NCI-H146 treated with DMSO at 0.1 percent for 48 hours (cell line): ENCODE measurements around the gene MT1B.

Experiments used
- DNase-seq: peaks from one replicate; lab custom pipeline; 2025; ENCODE audit not compliant: unreplicated experiment; lab: John Stamatoyannopoulos, UW

MT1B gene

GRCh38 chr16:56651586-56651985 is at the start of gene MT1B:
Gene MT1B (plus strand): TSS chr16:56651886. CDS start chr16:56651954, 68 bp downstream.
- DNase-seq, result no peak

- peak; percentile 7 for DNase-seq
Measured at GRCh38 chr16:56603589-56603988, 48.1 kb upstream of the MT1B start.

- DNase-seq, result no peak
Measured at GRCh38 chr16:56604966-56605365, 46.7 kb upstream of the MT1B start.

DNA sequence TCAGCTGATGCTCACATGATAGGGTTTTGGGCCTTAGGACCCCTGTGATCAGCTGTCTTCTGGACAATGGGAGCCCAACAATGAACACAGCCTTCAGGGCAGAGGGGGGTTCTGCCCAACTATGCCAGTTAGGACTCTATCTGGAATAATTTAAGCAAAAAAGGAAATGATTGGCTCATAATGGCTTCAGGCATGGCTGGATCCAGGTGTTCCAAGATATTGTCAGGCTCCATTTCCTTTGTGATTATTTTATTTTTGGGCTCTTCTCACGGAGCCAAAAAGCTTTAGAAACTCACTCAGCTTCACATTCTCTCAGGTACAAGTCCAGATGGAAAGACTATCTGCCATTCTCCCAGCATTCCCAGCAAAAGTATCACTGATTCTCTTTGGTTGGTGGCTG is 46.2 kb upstream of the MT1B start:
- no peak for DNase-seq

DNA sequence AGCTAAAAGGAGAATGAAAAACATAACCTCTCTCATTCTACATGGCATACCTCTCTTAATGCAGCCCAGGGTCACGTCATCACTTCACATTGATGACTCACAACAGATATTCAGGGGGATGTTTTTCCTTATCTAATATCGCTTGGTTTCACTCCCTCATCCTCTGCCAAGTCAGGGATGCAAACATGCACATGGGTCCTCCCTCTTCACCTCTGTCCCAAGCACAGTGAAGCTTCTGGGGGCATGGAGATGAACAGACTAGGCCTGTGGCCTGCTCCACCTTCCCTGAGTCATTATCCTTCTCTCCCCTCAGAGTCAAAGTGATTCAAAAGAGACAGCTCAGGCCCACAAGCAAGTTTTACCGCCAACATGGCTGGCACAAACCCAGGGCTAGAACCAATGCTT is 45.6 kb upstream of the MT1B start:
- DNase-seq, result no peak

- DNase-seq, result no peak
Measured at GRCh38 chr16:56606476-56607108, 45.1 kb upstream of the MT1B start.

- DNase-seq, result no peak
Measured at GRCh38 chr16:56607109-56607618, 44.5 kb upstream of the MT1B start.

DNA sequence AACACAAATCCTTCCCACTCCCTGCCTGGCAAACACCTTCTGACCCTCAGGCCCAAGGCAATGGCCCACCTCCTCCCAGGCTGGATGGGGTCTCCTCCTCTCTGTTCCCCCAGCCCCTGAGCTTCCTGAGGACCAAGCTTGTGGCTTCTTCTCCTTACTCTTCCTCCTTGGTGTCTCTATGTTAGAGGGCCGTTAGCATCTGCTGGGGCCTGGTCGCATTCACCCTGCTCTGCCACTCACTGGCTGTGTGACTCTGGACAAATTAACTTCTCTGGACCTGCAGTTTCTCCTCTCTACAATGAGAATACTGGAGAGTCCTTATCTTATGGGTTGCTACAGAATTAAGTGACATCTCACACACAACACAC is 44.0 kb upstream of the MT1B start:
- no peak for DNase-seq

GRCh38 chr16:56608043-56608875 is 43.4 kb upstream of the MT1B start, which contains the start of gene MT2A:
Gene MT2A (plus strand): TSS chr16:56608584. CDS start chr16:56608656, 72 bp downstream.
- peak; percentile 83 for DNase-seq

DNA sequence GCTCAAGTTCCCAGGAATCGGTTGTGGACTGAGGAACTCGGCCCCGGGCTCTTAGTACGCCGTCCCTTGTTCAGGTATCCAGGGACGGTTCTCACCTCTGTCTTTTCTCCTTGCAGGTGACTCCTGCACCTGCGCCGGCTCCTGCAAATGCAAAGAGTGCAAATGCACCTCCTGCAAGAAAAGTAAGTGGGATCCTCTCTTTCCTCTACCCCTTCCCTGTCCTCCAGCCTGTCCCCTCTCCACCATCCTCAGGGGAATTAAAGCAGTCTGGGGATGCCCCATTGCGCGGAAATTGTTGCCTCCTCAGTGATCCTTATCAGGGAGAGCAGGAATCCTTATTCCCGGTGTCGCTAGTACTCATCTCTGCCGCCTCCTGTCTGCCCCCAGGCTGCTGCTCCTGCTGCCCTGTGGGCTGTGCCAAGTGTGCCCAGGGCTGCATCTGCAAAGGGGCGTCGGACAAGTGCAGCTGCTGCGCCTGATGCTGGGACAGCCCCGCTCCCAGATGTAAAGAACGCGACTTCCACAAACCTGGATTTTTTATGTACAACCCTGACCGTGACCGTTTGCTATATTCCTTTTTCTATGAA is 42.7 kb upstream of the MT1B start:
- DNase-seq, result no peak

DNA sequence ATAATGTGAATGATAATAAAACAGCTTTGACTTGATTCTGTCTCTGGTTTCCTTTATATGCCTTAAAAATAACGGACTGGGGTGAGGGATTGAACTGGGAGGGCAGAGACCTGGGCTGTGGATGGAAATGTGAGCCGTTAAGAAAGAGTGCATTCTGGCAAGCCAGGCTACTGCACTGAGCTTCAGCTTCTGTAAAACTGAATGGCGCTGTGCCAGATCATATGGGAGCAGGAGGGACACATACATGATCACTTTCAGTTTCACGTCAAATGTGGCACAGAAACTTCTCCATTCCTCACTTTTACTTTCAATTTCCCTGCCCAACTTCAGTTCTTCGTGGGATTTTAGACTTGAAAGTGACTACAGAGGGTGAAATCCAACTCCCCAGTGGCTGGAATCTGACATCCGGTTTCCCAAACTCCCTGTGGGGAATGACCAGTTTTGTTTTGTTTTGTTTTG is 42.2 kb upstream of the MT1B start:
- DNase-seq, result no peak

DNA sequence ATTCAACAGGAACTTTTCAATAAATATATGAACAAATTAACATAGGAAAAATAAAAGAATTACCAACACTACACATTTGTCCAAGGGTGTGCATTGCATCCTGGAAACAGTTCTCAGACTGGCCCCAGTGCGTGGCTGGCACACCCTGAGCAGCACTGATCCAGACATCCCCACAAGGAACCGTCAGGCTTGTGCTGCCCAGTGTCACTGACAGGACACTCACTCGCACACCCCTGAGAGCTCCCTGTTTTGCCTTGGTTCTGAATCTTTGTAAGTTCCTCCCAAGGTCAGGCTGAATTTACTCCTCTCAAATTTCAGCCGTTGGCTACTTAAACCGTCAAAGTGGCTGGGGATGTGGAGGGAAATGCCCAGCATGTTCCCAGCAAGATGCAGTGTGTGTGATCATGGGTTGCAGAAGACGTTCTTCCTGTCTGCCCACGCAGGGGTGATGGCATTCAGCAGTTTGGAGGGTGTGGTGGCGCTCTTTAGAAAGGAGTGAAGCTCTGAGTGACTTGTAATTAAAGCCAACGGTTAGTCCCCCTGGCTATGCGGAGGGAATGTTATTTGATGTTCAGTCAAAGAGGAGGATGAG is 41.6 kb upstream of the MT1B start:
- no peak for DNase-seq

GRCh38 chr16:56610609-56611111 is 41.0 kb upstream of the MT1B start:
- no peak for DNase-seq

DNA sequence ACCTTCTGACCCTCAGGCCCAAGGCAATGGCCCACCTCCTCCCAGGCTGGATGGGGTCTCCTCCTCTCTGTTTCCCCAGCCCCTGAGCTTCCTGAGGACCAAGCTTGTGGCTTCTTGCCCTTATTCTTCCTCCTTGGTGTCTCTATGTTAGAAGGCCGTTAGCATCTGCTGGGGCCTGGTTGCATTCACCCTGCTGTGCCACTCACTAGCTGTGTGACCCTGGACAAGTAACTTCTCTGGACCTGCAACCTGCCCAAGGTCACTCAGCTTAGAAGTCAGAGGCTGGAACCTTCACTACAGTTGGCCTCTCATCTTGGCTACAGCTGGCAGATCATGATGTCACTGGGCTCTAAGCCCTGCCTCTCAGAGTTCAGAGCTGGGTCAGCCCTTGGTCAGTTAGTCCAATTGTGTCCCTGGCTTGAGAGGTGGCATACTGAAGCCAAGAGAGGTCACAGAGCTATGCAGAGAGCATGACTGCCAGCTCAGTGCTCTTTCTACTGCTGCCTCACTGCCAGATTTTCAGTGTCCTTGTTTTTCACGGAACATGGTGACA is 40.3 kb upstream of the MT1B start:
- DNase-seq, result no peak

GRCh38 chr16:56613706-56614105 is 38.0 kb upstream of the MT1B start:
- no peak for DNase-seq

GRCh38 chr16:56614549-56614991 is 37.1 kb upstream of the MT1B start:
- no peak for DNase-seq

DNA sequence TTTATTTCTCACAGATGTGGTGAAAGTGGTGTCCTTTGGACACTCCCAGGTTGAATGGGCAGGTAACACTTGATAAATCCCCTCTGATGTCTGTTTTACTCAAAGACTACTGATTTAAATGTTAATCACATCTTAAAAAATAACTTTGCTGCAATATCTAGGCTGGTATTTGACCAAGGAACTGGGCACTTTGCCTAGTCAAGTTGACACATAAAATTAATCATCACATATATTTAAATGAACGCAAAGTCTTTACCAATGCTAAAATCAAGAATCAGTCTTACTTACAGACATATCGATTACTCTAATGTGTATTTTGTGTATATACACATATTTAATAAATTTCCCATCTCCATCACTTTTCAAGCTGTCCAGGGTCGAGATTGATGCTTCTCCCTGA is 36.3 kb upstream of the MT1B start:
- no peak for DNase-seq

DNA sequence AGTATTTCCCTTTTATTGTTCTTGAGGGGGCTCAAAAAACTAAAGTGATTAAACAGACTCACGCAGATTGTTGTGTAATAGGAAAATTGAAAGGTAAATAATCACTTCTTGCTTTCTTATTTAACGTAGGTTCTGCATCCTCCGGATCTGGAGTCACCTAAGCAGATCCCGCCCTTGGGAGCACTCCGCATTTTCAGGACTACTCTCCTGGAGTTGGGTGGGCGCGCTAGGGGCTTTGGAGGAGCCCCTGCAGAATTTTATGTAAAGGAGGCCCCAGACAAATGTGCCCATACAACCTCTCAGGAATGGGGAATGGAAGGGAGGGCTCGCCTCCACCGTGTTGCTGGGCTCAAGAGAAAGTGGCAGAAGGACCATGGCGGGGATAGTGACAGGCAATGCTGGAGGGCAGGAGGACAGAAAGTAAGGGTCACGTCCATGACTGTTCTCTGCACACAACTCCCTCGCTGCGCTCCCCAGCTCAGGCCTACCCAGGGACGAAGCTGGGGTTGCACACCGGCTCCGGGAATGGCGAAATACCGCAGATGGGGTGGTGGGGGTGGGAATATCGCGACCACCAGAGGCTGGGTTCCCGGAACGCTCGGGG is 35.0 kb upstream of the MT1B start:
- no peak for DNase-seq

GRCh38 chr16:56617212-56618085 is 34.2 kb upstream of the MT1B start:
- no peak for DNase-seq
